Body of pancreas (tissue), 4 donors: Measurements from ENCODE around the gene HNRNPAB. TPM values are rescaled to one million over a fixed set of nuclear protein-coding genes. Genes with fewer than 3 reads are reported as not detected.

Experiments used
- ATAC-seq: fragments of 150-250 bp; one replicate; pipeline ENCODE4 v1.9.1; 2016
- DNase-seq, 4 donors: peaks; one replicate each; pipeline ENCODE4 v3.0.0-alpha.2; 2019
- H3K27ac ChIP-seq, 4 donors: fragments of 200-600 bp; sonication (generic); 1 replicate in 3 of 4; 2 replicates in 1 of 4; pipeline versions ENCODE4 v1.5.1 to v1.6.1; 2016 to 2019; ENCODE audit warnings: mild to moderate bottlenecking in 1 of 4, mixed read lengths in 1 of 4, moderate library complexity in 1 of 4
- H3K27me3 ChIP-seq, 2 donors: fragments of 200-600 bp; sonication (generic); one replicate each; pipeline ENCODE4 v1.6.0; 2016; ENCODE audit warnings: mild to moderate bottlenecking in 1 of 2
- H3K36me3 ChIP-seq, 2 donors: fragments of 200-600 bp; sonication (generic); replicated peaks in 1 of 2; 2 replicates each; pipeline ENCODE4 v1.5.1; 2016; ENCODE audit warnings: low read depth in 2 of 2; ENCODE audit not compliant: insufficient read depth in 1 of 2
- H3K4me1 ChIP-seq: fragments of 200-600 bp; sonication (generic); one replicate; pipeline ENCODE4 v1.6.0; 2016
- H3K4me3 ChIP-seq, 2 donors: fragments of 200-600 bp; sonication (generic); 1 replicate in 1 of 2; 2 replicates in 1 of 2; pipeline ENCODE4 v1.5.1; 2016 to 2019
- H3K9me3 ChIP-seq, 3 donors: fragments of 200-600 bp; sonication (generic); 1 replicate in 2 of 3; 2 replicates in 1 of 3; pipeline ENCODE4 v1.5.1; 2016
- CTCF ChIP-seq, 7 experiments: fragments of 450-650 bp in 4 of 7; fragments of 200-600 bp in 3 of 7; sonication (generic) in 3 of 7; IDR thresholded peaks; one replicate each; pipeline ENCODE4 v1.5.1; 2016 to 2019; ENCODE audit warnings: antibody characterized with exemption in 7 of 7
- POLR2A ChIP-seq, 3 donors: fragments of 450-650 bp; IDR thresholded peaks; one replicate each; pipeline ENCODE4 v1.6.1; 2016; ENCODE audit warnings: antibody characterized with exemption in 3 of 3, mild to moderate bottlenecking in 2 of 3
- WGBS, 2 donors: methylation state at CpG; one replicate each; pipeline ENCODE4 v1.1.5; 2017; 5-methylcytosine and 5-hydroxymethylcytosine counted together
- intact Hi-C: fragments of 100-400 bp; cut with DNase I; formaldehyde crosslinking; loops from one replicate; pipeline ENCODE4 v1.15.1; 2023
- total RNA-seq, 2 donors: library from RNA; depleted of rRNA; stranded (reverse); fragments of >200 nt; gene quantifications; one replicate each; pipeline ENCODE4 v1.1.0, GENCODE V29; 2016

Gene HNRNPAB
- total RNA-seq, 2 donors from 2014 or later: 42.0 to 73.8 TPM

GRCh38 chr5:178223828-178224335 lies 19.5 kb downstream of the HNRNPAB start:
- Histone ChIP-seq H3K27ac (no peak overlapping the region), H3K4me3 (no peak overlapping the region), H3K36me3 (peaks cover 0 to 7% of the 10 kb centered on the region in 2 donors), H3K9me3 (no peaks in the 10 kb centered on the region), H3K27me3 (no peaks in the 10 kb centered on the region), H3K4me1 (no peaks in the 10 kb centered on the region)
- no peak for ATAC-seq
- TF ChIP-seq CTCF (IDR thresholded peaks at IDR 0.05): no peak
- no peak for TF ChIP-seq POLR2A (IDR thresholded peaks at IDR 0.05)
- DNase-seq: no peak
- 76 to 82% methylated on average over 11 to 12 of the region's 13 CpGs for WGBS, 2 donors
- intact Hi-C loops: no loop called here

- TF ChIP-seq CTCF (IDR thresholded peaks at IDR 0.05) (no peak), POLR2A (IDR thresholded peaks at IDR 0.05) (no peak)
- intact Hi-C loops: no loop called here
- Histone ChIP-seq H3K4me3 (no peak overlapping the region), H3K27ac (no peak overlapping the region), H3K9me3 (no peaks in the 10 kb centered on the region), H3K4me1 (peaks cover 2% of the 10 kb centered on the region), H3K36me3 (peaks cover 0 to 7% of the 10 kb centered on the region in 2 donors), H3K27me3 (no peaks in the 10 kb centered on the region)
- DNase-seq (no peak), ATAC-seq (no peak)
- WGBS, 2 donors: 91 to 100% methylated on average over 1 to 16 of the region's 17 CpGs
Measured at GRCh38 chr5:178224403-178224802, 20.1 kb downstream of the HNRNPAB start.

GRCh38 chr5:178225174-178225573 lies 20.8 kb downstream of the HNRNPAB start:
- ATAC-seq (no peak), DNase-seq (no peak)
- no peak overlapping the region for H3K4me3 ChIP-seq
- H3K36me3 ChIP-seq: peaks cover 0 to 7% of the 10 kb centered on the region in 2 donors
- no peaks in the 10 kb centered on the region for H3K9me3 ChIP-seq
- WGBS, 2 donors: 86 to 93% methylated on average over 6 of the region's 6 CpGs
- H3K4me1 ChIP-seq: peaks cover 9% of the 10 kb centered on the region
- intact Hi-C loops: no loop called here
- H3K27me3 ChIP-seq: no peaks in the 10 kb centered on the region
- no peak for TF ChIP-seq POLR2A (IDR thresholded peaks at IDR 0.05)
- TF ChIP-seq CTCF (IDR thresholded peaks at IDR 0.05): no peak
- H3K27ac ChIP-seq: no peak overlapping the region

- peaks cover 0 to 7% of the 10 kb centered on the region in 2 donors for H3K36me3 ChIP-seq
Measured at GRCh38 chr5:178227138-178227659, 22.9 kb downstream of the HNRNPAB start.

More at GRCh38 chr5:178227138-178227659, 22.9 kb downstream of the HNRNPAB start:
- ATAC-seq (no peak), DNase-seq (no peak)
- 96 to 99% methylated on average over 4 of the region's 4 CpGs for WGBS, 2 donors
- H3K4me1 ChIP-seq: peaks cover 25% of the 10 kb centered on the region
- no peak for TF ChIP-seq CTCF (IDR thresholded peaks at IDR 0.05)
- no peak for TF ChIP-seq POLR2A (IDR thresholded peaks at IDR 0.05)
- H3K4me3 ChIP-seq: no peak overlapping the region
- no peaks in the 10 kb centered on the region for H3K27me3 ChIP-seq
- H3K27ac ChIP-seq: no peak overlapping the region
- H3K9me3 ChIP-seq: no peaks in the 10 kb centered on the region
- intact Hi-C loops: no loop called here
